Measurements from ENCODE around the gene NBDY. TPM values are rescaled to one million over a fixed set of nuclear protein-coding genes. Genes with fewer than 3 reads are reported as not detected.

The NBDY gene
- total RNA-seq, 2 experiments from 2014 or later = 5.4 to 32.9 TPM

GRCh38 chrX:56795309-56795868, 66.3 kb downstream of the NBDY start:
- no peak overlapping the region for H2AFZ ChIP-seq (ENCODE audit: low read length)
- H3K9me2 ChIP-seq (ENCODE audit: insufficient read depth, low read length) = no peaks in the 10 kb centered on the region
- H3K4me1 ChIP-seq (ENCODE audit: insufficient read depth, low read length, poor library complexity, severe bottlenecking) = peaks cover 22% of the 10 kb centered on the region
- H3K79me2 ChIP-seq (ENCODE audit: insufficient read depth, low read depth, low read length) = no peaks in the 10 kb centered on the region
- 0 out of 2 replicates have a peak, but pooled peaks cover 5% of the 10 kb centered on the region for H3K36me3 ChIP-seq (ENCODE audit: insufficient read depth, low read length)
- intact Hi-C loops (cut with micrococcal nuclease; ENCODE audit: unreplicated experiment) = no loop called here
- H3K4me3 ChIP-seq (ENCODE audit: low read depth, low read length, poor library complexity, severe bottlenecking) = no peak overlapping the region
- no peak for TF ChIP-seq CTCF (conservative IDR thresholded peaks at IDR 0.05; ENCODE audit: low read length)
- TF ChIP-seq EZH2phosphoT487 (IDR thresholded peaks at IDR 0.05; ENCODE audit: borderline replicate concordance, low read depth, low read length) = no peak
- H3K27ac ChIP-seq (ENCODE audit: low read depth, low read length, poor library complexity, severe bottlenecking) = no peak overlapping the region
- H3K4me2 ChIP-seq (ENCODE audit: low read length) = no peak overlapping the region
- no peaks in the 10 kb centered on the region for H4K20me1 ChIP-seq (ENCODE audit: insufficient read depth, low read length)
- no peaks in the 10 kb centered on the region for H3K9me3 ChIP-seq (ENCODE audit: low read length)
- no TSS peak for BruUV-seq (replicated peaks)
- CTCF ChIA-PET (ENCODE audit: unreplicated experiment) = no interaction called here
- no peak for DNase-seq (ENCODE audit: low spot score)
- POLR2A ChIA-PET = no interaction called here

GRCh38 chrX:56796641-56797395, 67.8 kb downstream of the NBDY start:
- Histone ChIP-seq H3K4me1 (ENCODE audit: insufficient read depth, low read length, poor library complexity, severe bottlenecking) (peaks cover 27% of the 10 kb centered on the region), H3K79me2 (ENCODE audit: insufficient read depth, low read depth, low read length) (no peaks in the 10 kb centered on the region), H3K4me2 (ENCODE audit: low read length) (no peak overlapping the region), H3K27ac (ENCODE audit: low read depth, low read length, poor library complexity, severe bottlenecking) (no peak overlapping the region), H3K9me3 (ENCODE audit: low read length) (no peaks in the 10 kb centered on the region), H4K20me1 (ENCODE audit: insufficient read depth, low read length) (no peaks in the 10 kb centered on the region), H3K9me2 (ENCODE audit: insufficient read depth, low read length) (no peaks in the 10 kb centered on the region), H3K4me3 (ENCODE audit: low read depth, low read length, poor library complexity, severe bottlenecking) (no peak overlapping the region), H2AFZ (ENCODE audit: low read length) (no peak overlapping the region), H3K36me3 (ENCODE audit: insufficient read depth, low read length) (0 out of 2 replicates have a peak, but pooled peaks cover 5% of the 10 kb centered on the region)
- POLR2A ChIA-PET = no interaction called here
- TF ChIP-seq CTCF (conservative IDR thresholded peaks at IDR 0.05; ENCODE audit: low read length) (no peak), EZH2phosphoT487 (IDR thresholded peaks at IDR 0.05; ENCODE audit: borderline replicate concordance, low read depth, low read length) (no peak)
- CTCF ChIA-PET (ENCODE audit: unreplicated experiment) = no interaction called here
- no TSS peak for BruUV-seq (replicated peaks)
- DNase-seq (ENCODE audit: low spot score) = no peak
- intact Hi-C loops (cut with micrococcal nuclease; ENCODE audit: unreplicated experiment) = no loop called here
